ENCODE results near the gene EHD3.

Gene EHD3

DNA sequence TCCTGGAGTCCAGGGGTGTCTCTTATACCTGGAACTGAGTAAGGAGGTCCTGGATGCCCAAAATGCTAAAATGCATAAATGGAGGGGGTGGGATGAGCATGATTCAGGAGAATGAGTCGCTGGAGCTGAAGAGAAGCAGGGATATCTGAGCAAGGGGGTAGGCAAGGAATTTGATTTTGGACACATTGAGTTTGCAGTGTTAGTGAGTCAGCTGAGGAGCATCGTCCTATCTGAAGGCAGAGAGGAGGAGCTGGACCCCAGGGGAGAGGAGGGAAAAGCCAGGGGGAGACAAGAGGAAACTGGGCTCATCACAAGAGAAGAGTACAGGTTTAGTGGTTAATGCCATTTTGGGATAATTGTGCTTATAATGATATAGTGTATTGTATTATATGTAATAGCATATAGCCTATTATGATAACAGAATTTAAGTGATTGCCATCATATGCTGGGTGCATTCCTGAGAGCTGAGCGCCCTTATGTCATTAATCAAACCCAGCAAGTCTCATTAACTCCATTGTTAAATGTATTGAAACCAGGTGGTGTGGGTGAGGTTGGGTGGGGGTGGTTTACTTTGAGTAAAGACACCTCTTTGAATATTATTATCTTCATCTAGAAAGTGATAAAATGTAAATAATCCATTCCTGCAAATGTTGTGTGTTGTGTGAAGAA, 12.4 kb downstream of the EHD3 start:
- ATAC-seq, result peak; percentile 77

GRCh38 chr2:31247711-31248110, 13.8 kb downstream of the EHD3 start:
- peak; percentile 33; the same call in 2 of the 3 replicates for ATAC-seq
- no peak for TF ChIP-seq ZNF70 (CRISPR knock-in tag; IDR thresholded peaks at IDR 0.05)
- TF ChIP-seq ZNF565 (CRISPR knock-in tag; conservative IDR thresholded peaks at IDR 0.05; ENCODE audit: low read depth), result no peak
- TF ChIP-seq TSHZ2 (CRISPR knock-in tag; IDR thresholded peaks at IDR 0.05), result no peak
- no peak for TF ChIP-seq ZNF8 (CRISPR knock-in tag; IDR thresholded peaks at IDR 0.05)
- TF ChIP-seq GLIS3 (CRISPR knock-in tag; IDR thresholded peaks at IDR 0.05), result no peak
- no peak for TF ChIP-seq CREB5 (CRISPR knock-in tag; IDR thresholded peaks at IDR 0.05; ENCODE audit: low read depth)
- TF ChIP-seq ZFP30 (CRISPR knock-in tag; IDR thresholded peaks at IDR 0.05), result no peak

More for the DNA sequence above, 12.4 kb downstream of the EHD3 start:
- TF ChIP-seq ISL1 (CRISPR knock-in tag; IDR thresholded peaks at IDR 0.05), result peak; percentile 64
- no peak for TF ChIP-seq PPARA (CRISPR knock-in tag; IDR thresholded peaks at IDR 0.05; ENCODE audit: borderline replicate concordance)

GRCh38 chr2:31248139-31248538, 14.2 kb downstream of the EHD3 start:
- no peak for TF ChIP-seq SNAI2 (CRISPR knock-in tag; IDR thresholded peaks at IDR 0.05)
- TF ChIP-seq POU6F1 (CRISPR knock-in tag; IDR thresholded peaks at IDR 0.05; ENCODE audit: borderline replicate concordance, low read depth), result no peak
- no peak for TF ChIP-seq OSR1 (CRISPR knock-in tag; IDR thresholded peaks at IDR 0.05)
- TF ChIP-seq ZNF8 (CRISPR knock-in tag; IDR thresholded peaks at IDR 0.05), result no peak
- TF ChIP-seq ISL1 (CRISPR knock-in tag; IDR thresholded peaks at IDR 0.05), result no peak
- TF ChIP-seq TOX (CRISPR knock-in tag; IDR thresholded peaks at IDR 0.05; ENCODE audit: borderline replicate concordance), result no peak
- TF ChIP-seq ZC3H10 (CRISPR knock-in tag; IDR thresholded peaks at IDR 0.05), result no peak
- no peak for TF ChIP-seq TCF4 (CRISPR knock-in tag; IDR thresholded peaks at IDR 0.05; ENCODE audit: borderline replicate concordance)
- TF ChIP-seq CREB5 (CRISPR knock-in tag; IDR thresholded peaks at IDR 0.05; ENCODE audit: low read depth), result no peak
- no peak for TF ChIP-seq ZFP3 (CRISPR knock-in tag; IDR thresholded peaks at IDR 0.05)
- no peak for TF ChIP-seq TSHZ2 (CRISPR knock-in tag; IDR thresholded peaks at IDR 0.05)
- TF ChIP-seq GLIS3 (CRISPR knock-in tag; IDR thresholded peaks at IDR 0.05), result no peak
- TF ChIP-seq ZFP30 (CRISPR knock-in tag; IDR thresholded peaks at IDR 0.05), result no peak
- no peak for TF ChIP-seq PPARA (CRISPR knock-in tag; IDR thresholded peaks at IDR 0.05; ENCODE audit: borderline replicate concordance)
- TF ChIP-seq ZNF565 (CRISPR knock-in tag; conservative IDR thresholded peaks at IDR 0.05; ENCODE audit: low read depth), result no peak
- ATAC-seq, result no peak

All from SK-N-SH treated with all-trans-retinoic acid at 6 μM for 48 hours (cell line).